Stimulated activated CD8-positive, alpha-beta memory T cell treated with anti-CD3 and anti-CD28 coated beads, Interleukin-12 subunit alpha, Interleukin-12 subunit beta, amount 100 ng/mL, for 24 hours (primary cell): ENCODE measurements around the gene S100Z.
"Not testable (repeated sequence)": the region's sequence is repeated elsewhere in the genome, so short reads cannot be mapped to it uniquely, and the experiment has no call there.

ENCODE experiments used
- DNase-seq: peaks from one replicate; pipeline ENCODE4 v3.0.0-alpha.2; 2020; ENCODE audit errors: extremely low read depth

The S100Z gene

DNA sequence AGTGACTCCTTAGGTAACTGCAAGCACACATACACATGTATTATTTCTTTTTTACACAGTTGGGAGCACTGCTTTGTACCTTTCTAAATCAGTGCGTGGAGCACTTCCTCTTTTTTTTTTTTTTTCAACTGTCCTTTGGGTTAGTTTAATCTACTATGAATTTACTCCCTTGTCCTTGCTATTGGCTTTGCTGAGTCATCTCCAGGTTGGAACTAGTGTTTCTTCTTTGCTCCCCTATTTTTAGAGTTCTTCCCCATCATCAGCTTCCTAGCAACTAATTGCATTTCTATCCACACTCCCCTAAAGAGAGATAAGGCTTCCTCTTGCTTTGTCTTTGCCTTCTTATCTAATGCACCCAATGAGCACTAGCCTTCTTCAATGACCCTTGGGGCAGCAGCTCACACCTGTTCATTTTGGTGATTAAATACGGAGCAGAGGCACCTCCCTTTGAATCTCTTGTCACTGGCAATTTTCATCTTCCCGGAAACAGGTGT is 24.3 kb downstream of the S100Z start:
- no peak for DNase-seq

DNA sequence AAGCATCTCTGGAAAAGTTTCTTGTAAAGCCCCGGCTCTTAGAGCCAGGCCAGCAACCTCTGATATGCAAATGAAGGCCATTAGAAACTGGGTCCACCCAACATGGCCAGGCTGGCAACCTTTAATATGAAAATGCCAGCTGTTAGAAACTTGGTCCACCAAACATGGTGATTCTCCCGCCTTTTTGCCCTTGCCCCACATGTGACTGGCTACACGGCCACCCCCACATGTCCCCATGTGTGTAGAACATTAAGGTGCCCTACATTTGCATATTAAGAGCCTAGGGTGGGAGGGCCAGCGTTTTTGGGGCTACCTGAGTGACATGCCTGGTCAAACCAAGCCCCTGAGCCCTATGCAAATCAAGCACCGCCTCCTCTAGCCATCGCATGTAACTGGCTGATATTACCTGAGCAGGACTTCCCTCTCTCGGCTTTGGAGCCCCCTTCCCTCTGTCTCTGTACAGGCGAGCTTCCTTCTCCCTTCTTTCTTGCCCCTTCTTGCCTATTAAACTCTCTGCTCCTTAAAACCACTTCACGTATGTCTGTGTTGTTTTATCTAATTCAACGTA is 39.0 kb downstream of the S100Z start:
- DNase-seq: no peak

DNA sequence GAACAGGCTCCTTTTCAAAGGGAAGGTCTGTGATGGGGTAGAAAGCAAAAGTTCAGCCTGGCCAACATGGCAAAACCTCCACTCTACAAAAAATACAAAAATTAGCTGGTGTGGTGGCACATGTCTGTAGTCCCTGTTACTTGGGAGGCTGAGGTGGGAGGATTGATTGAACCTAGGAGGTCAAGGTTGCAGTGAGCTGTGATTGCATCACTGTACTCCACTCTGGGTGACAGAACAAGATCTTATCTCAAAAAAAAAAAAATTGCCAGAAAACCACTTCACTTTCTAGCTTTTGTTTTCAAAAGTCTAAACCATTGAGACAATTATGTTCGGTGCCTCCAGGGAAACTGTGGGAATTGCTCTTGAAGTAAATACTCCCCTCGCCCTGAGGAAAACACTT is 43.5 kb downstream of the S100Z start:
- DNase-seq: no peak

DNA sequence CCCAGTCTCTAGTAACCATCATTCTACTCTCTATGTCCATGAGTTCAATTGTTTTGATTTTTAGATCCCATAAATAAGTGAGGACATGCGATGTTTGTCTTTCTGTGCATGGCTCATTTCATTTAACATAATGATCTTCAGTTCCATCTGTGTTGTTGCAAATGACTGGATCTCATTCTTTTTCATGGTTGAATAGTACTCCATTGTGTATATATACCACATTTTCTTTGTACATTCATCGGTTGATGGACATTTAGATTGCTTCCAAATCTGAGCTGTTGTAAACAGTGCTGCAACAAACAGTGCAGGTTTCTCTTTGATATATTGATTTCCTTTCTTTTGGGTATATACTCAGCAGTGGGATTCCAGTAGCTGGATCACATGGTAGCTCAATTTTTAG is 46.4 kb downstream of the S100Z start:
- no peak for DNase-seq

DNA sequence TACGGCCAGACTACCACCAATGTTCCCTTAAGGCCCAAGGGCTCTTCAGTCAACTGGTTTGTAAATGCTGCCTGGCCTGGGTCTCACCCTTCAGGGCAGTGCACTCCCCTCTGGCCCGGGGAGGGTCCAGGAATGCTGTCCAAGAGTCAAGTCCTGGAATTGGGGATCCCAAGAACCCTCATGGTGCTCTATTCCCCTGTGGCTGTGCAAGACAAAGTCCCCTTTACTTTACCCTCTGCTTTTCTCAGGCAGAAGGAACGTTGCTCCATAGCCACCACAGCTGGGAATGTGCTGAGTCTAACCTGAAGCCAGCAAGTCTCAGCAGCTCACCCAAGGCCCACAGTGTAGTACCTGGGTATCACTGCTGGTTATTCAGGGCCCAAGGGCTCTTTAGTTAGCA is 51.7 kb downstream of the S100Z start:
- DNase-seq: no peak

DNA sequence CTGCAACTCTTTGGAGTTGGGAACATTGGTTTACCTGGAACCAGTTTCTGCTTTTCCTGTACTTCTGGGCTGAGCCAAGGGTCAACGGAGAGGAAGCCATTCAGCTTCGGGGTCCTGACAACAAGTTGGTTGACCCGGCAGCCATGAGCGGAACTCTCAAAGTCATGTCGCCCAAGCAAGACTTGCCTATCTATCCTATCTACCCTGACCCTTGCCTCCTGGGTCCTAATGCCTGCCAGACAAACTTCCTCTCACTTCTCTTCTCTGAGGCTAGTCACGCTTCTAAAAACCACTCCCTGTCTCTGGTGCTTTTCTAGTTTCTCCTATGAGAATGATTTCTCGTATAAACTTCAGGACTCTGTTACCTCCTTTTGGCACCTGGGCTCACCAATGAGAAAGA is 58.4 kb downstream of the S100Z start:
- DNase-seq: no peak

DNA sequence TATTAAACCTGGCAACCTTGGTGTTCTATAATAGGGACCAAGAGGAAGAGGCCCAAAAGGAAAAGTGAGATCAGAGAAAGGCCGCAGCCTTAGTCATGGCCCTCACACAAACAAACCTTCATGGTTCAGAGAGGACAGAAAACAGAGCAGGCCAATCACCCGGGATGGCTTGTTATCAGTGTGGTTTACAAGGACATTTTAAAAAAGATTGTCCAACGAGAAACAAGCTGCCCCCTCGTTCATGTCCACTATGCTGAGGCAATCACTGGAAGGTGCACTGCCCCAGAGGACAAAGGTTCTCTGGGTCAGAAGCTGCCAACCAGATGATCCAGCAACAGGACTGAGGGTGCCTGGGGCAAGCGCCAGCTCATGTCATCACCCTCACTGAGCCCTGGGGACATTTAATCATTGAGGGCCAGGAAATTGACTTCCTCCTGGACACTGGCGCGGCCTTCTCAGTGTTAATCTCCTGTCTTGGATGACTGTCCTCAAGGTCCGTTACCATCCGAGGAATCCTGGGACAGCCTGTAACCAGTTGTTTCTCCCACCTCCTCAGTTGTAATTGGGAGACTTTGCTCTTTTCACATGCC is 60.6 kb downstream of the S100Z start:
- DNase-seq: not testable (repeated sequence)

DNA sequence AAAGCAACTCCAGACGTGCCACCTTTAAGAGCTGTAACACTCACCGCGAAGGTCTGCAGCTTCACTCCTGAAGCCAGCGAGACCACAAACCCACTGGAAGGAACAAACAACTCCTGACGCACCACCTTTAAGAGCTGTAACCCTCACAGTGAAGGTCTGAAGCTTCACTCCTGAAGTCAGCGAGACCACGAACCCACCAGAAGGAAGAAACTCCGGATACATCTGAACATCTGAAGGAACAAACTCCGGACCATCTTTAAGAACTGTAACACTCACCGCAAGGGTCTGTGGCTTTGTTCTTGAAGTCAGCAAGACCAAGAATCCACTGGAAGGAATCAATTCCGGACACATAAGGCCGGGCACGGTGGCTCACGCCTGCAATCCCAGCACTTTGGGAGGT is 64.9 kb downstream of the S100Z start:
- DNase-seq: not testable (repeated sequence)

DNA sequence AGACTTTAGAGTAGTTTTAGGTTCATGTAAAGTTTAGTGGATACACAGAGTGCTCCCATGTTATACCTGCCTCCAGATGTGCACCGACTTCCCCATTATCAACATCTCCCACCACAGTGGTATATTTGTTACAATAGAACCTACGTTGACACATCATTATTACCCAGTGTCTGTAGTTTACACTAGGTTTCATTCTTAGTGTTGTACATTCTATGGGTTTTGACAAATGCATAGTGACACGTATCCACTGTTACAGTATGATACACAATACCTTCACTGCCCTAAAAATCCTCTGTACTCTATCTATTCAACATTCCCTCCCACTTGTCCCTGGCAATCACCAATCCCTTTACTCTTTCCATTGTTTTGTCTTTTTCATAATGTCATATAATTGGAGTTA is 68.7 kb downstream of the S100Z start:
- no peak for DNase-seq

DNA sequence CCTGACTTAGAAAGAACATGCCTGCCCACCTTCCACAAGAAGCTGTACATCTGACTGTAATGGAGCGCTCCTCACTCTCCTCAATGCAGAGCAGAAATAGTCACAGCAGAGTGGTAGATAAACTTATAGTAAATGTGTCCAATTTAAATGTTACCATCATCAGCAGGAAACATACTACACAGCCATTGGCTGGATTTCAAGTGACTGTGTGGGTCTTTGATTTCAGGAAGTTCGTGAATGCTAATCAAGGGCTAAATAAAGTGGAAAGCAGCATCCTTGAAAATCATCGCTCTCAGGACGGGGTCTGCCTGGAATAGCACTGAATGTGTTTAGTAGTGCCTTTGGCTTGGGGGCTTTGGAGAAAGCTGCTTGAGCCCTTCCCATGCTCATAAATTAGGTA is 70.7 kb downstream of the S100Z start:
- no peak for DNase-seq

DNA sequence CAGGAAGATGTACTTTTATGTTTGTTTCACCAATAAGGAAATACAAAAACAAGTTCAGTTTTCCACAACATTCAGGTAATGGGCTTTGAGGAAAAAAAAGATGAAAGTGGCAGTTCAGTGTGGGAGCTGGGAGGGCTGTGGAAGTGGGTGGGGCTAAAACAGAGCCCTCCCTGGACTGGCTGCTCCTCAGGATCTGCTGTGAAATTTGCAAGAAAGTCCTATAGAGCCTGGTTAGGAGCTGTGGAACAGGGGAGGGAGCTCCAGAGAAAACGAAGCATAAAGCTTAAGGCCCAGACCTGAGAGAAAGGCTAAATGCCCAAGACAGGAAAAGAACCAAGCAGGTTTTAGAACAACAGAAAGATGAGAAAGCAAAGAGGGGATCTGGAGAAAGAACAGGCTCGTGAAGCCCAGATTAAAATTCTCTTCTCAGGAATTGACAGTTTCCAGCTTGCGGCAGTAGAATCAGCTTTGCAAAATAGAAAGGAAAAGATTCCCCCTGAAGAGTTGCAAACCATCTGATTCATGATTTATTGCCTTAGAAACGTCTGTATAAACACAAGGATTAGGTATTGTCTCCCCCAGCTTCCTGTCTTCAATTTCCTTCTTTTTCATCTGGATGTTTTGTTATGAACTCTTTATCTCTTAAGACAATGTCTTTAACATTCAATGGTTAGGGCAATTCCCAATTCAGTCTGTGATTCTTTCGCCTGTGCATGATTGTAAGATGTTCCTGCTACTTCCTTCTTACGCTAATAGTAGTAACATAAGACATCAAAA is 76.7 kb downstream of the S100Z start:
- no peak for DNase-seq

DNA sequence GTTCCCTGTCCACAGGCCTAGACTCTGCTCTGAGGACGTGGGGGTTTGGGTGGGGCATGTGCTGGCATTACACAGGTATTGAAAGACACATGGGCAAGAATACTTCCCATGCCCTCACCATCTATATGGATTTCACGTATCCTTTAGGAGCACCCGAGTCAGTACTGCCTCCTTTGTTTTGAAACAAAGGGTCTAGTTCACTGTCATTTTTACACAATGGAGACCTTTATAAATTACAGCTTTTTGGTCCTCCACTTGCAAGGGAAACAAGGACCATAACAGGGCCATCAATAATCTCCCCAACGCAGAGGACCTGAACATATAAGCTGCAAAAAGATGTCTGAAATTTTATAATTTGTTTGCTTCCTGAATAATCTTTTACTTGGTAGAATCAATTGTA is 78.1 kb downstream of the S100Z start:
- no peak for DNase-seq

DNA sequence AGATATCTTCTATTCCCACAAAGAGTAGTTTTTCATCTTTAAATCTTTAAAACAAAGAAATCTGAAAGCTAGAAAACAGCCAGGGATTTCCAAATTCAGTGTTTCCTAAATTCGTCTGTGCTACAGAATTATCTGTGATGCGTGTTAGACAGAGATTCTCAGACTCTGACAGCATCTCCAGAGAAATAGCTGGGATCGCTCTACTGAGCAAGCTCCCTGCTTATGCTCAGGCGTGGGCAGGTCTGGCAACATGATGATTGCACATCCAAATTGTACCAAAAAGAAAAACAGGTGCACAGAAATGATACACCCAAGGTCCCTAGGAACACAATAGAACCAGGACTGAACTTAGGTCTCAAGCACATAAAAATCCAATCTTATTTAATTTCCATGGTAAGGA is 80.3 kb downstream of the S100Z start:
- no peak for DNase-seq

DNA sequence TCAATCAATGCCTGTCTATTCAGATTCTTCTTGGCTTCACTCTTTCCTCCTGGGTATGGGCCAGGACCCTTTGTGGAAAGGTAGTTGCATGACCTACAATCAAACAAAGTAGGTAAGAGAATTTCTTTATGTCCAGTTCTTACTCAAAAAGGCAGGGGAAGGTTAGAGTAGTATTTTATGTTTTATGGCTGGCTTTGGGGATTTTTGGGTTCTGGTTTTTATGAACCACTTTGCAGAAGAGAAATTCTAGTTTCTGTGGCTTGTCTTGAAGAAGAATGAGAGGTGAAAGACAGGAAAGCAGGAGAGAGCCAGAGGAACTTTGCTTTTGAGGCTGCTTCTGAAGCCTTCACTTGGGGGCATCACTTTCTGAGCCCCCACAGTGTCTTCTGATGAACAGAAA is 88.4 kb downstream of the S100Z start:
- no peak for DNase-seq

DNA sequence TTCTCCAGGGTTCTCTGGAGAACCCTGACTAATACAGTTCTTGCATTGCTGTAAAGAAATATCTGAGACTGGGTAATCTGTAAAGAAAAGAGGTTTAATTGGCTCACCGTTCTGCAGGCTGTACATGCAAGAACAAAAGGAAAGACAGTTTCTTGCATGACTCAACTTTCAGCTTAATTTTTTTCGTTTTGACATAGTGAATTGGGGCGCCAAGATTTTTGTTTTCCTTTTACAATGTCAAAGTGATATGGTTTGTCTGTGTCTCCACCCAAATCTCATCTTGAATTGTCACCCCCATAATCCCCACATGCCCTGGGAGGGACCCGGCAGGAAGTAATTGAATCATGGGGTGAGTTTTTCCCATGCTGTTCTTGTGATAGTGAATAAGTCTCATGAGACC is 91.2 kb downstream of the S100Z start:
- no peak for DNase-seq

DNA sequence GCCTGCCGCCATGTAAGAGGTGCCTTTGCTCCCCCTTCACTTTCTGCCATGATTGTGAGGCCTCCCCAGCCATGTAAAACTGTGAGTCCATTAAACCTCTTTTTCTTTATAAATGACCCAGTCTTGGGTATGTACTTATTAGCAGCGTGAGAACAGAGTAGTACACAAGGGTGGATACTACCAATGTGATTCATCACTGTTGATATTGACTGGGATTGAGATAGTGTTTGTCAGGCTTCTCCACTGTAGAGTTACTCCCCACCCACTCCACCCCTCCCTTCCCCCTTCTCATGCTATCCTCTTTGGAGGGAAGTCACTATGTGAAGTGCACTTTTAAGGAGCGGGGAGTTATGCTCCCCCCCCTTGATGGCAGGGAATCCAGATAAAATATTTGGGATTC is 91.6 kb downstream of the S100Z start:
- DNase-seq: no peak

DNA sequence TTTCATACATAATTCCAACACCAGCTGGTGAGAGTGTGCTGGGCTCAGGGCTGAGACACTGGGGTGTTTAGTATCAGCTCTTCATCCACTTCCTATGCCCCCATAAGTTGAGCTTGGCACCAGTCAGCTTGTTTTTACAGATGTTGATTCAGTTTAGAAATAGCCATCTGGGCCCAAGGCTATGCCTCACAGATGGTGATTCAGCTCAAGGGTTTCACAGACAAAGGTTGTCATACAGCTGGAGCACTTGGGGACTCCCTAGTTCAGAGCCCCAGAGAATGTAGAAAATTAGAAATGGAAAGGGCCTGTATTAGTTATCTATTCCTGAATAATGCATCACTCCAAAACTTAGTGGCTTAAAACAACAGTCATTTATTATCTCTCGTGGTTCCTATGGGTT is 92.8 kb downstream of the S100Z start:
- DNase-seq: no peak

DNA sequence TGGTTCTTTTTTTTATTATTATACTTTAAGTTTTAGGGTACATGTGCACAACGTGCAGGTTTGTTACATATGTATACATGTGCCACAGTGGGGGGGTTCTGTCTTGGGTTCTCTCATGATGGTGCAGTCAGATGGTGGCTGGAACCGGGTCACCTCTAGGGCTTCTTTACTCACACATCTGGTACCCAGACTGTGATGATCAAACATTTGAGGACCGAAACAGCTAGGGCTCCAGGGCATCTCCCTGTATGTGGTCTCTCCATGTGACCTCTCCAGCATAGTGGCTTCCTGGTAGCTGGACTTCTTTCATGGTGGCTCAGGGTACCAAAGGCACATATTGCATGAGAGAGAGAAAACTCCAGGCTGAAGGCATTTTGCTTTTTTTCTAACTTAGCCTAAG is 93.2 kb downstream of the S100Z start:
- no peak for DNase-seq

DNA sequence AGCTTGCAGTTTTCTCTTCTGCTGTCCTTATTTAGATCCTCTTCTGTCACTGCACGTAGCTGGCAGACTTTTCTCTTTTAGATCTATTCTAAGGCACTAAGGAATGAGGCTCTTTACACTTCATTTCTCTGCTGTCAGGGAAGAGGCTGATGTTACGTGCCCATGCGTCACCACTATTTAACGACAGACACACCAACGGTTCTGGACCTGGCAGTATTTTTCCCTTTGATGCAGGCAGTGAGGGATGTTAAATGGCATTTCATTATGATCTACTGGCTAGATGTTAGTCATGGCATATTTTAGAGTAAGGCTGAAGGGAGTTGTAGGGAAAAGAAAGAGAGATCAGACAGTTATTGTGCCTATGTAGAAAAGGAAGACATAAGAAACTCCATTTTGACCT is 94.8 kb downstream of the S100Z start:
- DNase-seq: no peak

DNA sequence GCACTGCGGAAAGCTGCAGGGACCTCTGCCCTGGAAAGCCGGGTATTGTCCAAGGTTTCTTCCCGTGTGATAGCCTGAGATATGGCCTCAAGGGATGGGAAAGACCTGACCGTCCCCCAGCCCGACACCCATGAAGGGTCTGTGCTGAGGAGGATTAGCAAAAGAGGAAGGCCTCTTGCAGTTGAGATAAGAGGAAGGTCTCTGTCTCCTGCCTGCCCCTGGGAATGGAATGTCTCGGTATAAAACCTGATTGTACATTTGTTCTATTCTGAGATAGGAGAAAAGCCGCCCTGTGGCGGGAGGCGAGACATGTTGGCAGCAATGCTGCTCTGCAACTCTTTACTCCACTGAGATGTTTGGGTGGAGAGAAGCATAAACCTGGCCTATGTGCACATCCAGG is 95.4 kb downstream of the S100Z start:
- not testable (repeated sequence) for DNase-seq

DNA sequence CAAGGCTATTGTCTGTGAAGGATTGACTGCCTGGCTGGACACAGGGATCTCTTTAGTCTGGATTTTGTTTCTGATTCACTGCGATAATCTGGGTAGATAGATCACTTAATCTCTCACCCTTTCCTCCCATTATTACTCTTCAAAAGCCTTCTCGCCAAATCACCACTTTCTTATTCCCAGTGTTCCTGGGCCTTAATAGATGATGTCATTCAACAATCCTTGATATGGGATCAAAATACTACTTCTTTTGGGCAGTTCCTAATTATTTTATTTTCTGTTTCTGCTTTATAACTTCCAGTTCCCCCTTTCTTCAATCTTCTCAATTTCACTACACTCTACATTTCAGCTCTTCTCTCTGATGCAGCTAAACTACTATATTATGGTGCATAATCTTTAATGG is 96.3 kb downstream of the S100Z start:
- DNase-seq: no peak

DNA sequence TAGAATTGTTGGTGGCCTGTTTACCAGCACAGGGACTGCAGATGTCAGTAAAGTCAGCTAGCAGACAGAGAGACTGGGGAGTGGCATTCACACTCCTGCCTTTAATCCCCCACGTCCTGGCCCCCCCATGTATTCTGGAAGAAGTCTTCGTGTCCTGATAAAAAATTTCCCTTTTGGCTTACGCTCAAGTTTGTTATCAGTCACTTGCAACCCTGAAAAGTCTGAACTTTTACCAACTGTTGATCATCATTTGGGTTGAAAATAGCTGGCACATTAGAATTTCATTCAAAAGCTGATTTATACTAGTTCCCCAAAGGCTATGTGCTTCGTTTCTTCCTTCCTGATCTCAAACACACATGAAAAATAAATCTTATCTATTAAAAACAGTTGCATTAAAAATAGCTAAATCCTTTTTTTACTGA is 97.3 kb downstream of the S100Z start:
- DNase-seq: no peak

DNA sequence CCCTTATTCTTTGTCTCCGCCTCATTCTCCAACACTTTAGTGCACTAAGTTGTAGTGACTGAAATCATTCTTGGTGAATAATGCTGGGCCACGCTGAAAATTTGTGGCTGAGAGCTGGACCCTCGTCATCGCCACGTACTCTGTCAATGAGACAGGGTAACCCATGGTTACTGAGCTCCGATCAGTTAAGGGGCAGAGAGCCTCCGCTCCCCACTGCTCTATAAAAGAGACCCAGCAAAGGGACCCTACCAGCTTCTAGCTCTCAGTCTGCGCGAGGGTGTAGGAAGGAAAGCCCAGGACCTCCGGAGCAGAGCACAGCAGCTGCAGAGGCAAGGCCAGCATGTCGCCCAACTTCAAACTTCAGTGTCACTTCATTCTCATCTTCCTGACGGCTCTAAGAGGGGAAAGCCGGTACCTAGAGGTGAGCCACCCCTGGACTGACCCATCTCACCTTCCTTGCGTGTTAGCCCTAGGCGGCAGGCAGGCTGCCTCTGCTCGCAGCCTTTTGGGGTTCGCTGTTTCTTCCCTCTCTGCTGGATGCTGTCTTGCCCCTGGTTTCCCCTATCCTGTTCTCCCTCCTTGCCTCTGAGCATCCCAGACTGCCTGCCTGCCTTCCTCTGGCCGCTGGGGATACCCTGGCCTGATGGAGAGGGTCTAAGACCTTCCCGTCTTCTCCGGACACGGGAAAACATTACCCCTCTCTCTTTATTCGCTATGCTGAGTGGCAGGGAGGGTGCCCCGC is 103.2 kb downstream of the S100Z start, which contains the start of gene CRHBP:
CRHBP (plus strand) TSS at position 251 of the 742 bp plus-strand sequence; CDS start at position 341, 90 bp downstream.
- no peak for DNase-seq
